ENCODE data around the gene RAB9B.

RAB9B gene, protein sequence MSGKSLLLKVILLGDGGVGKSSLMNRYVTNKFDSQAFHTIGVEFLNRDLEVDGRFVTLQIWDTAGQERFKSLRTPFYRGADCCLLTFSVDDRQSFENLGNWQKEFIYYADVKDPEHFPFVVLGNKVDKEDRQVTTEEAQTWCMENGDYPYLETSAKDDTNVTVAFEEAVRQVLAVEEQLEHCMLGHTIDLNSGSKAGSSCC

GRCh38 chrX:103831803-103832544 is at the start of gene RAB9B:
RAB9B (minus strand) TSS chrX:103832257; CDS start chrX:103825784, 6,473 bp downstream.
- H3K27ac ChIP-seq: no peak within 1 kb of the TSS
- TF ChIP-seq ZFX (IDR thresholded peaks at IDR 0.05; ENCODE audit: borderline replicate concordance): no peak
- TF ChIP-seq CTCF (IDR thresholded peaks at IDR 0.05): no peak

DNA sequence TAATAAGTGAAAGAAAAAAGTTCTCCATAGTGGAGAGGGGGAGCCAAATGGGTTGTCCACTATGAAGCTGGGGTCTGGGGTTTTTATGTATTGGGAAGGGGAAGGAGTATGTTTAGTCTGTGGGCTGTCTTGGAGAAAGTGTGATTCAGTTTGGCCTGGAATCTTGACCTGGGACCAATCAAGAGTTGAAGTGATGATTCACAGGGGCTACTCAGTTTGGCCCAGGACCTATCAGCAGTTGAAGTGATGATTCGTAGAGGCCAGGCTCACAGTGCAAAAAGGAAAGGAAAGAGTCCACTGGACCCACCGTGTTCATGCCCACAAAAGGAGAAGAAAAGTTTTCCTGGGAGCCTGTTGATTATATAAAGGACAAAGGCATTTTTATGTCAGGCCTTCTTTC is 47.3 kb upstream of the RAB9B start:
- H3K27ac ChIP-seq: no peak overlapping the region
- no peak for TF ChIP-seq CTCF (IDR thresholded peaks at IDR 0.05)
- TF ChIP-seq ZFX (IDR thresholded peaks at IDR 0.05; ENCODE audit: borderline replicate concordance): no peak

DNA sequence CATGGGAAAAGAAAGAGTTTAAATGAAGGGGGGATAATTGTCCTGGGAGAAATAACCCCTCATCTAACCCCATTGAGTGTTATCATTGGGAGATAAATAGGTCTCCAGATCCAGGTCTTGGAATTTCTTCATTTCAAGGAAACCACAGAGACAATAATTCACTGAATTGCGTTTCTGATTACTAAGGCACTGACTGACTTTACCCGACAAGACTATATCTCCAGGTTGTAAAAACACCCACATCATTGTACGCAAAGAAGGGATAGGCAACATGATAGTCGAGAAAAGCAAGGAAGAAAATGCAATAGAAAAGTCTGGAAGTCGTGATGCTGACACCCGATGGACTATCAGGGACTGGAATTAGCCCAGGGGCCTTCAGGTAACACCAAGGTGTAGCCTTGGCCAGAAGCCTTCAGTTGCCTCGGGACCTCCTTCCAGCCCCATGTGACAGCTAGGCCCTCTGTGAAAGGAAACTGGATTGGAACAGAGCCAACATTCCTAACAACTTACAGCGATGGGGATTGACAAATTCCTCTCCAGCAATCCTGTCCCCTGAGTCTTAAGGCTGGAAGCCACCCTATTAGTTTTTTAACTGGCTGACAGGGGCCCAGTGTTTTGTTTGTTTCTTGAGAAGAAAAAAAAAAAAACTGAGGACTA is 46.5 kb upstream of the RAB9B start:
- H3K27ac ChIP-seq: no peak overlapping the region
- TF ChIP-seq CTCF (IDR thresholded peaks at IDR 0.05) (no peak), ZFX (IDR thresholded peaks at IDR 0.05; ENCODE audit: borderline replicate concordance) (no peak)

DNA sequence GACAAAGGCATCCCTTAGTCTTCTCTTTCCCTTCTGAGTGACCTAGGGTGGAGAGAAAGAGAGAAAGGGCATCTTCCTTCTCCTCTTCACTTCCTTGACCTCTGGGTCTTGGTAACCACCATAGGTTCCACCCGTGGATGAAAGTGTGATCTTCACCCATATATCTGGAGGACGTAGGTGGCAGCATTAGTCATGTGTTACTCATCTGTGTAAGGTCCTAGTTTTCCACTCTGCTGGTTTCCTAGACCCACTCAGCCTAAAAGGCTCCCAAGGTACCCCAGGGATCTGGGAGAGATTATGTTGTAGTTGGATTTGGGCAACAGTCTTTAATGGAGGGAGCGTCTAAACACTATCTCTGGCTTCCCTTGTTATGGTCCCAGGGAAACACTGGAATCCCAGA is 45.5 kb upstream of the RAB9B start:
- TF ChIP-seq ZFX (IDR thresholded peaks at IDR 0.05; ENCODE audit: borderline replicate concordance) (no peak), CTCF (IDR thresholded peaks at IDR 0.05) (no peak)
- H3K27ac ChIP-seq: no peak overlapping the region

DNA sequence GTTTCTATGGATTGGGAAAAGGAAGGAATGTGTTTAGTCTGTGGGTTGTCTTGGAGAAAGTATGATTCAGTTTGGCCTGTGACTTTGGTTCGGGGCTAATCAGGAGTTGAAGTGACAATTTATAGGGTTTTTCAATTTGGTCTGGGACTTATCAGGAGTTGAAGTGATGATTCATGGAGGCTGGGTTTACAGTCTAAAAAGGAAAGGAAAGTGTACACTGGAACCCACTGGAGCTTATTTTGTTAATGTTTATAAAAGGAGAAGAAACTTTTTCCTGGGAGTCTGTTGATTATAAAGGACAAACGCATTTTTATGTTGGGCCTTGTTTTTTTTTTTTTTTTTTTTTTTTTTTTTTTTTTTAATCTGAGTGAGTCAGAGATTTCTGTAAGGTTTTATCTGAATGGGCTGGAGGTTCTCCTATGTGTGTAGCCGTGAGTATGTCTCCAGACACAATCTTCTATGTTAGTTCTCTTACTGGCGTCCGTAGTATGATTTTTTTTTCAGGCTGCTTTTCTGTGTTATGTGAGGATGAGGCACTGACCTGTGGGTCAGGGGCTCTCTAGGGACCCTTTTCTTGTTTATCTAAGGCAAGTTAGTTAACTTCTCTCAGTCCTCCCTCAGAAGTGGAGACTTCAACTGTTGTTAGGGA is 33.0 kb upstream of the RAB9B start:
- TF ChIP-seq ZFX (IDR thresholded peaks at IDR 0.05; ENCODE audit: borderline replicate concordance) (no peak), CTCF (IDR thresholded peaks at IDR 0.05) (no peak)
- H3K27ac ChIP-seq: no peak overlapping the region

DNA sequence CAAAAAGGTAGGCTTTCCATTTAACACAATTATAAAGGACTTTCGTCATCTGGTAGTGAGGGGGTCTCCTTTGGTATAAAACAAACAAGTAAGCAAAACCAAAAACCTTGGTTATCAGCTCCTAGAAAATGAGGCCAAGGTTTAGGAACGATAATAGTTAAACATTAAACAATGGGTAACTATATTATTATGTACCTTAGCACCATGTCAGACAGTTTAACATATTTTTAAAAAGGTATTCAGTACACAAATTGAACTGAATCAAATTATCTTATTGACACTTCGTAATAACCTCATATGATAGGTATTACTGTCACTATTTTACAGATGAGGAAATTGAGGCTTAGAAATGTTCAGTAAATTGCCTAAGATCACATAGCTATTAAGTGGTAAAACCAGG is 32.1 kb upstream of the RAB9B start:
- no peak overlapping the region for H3K27ac ChIP-seq
- TF ChIP-seq CTCF (IDR thresholded peaks at IDR 0.05) (no peak), ZFX (IDR thresholded peaks at IDR 0.05; ENCODE audit: borderline replicate concordance) (no peak)
